Stimulated activated CD4-positive, alpha-beta T cell treated with anti-CD3 and anti-CD28 coated beads, TNF-alpha, amount 100 ng/mL, for 1 hour (primary cell): ENCODE data around the gene CANX.
"Not testable (repeated sequence)": the region's sequence is repeated elsewhere in the genome, so short reads cannot be mapped to it uniquely, and the experiment has no call there.

Experiments
- DNase-seq, 3 donors: peaks; one replicate each; pipeline ENCODE4 v3.0.0-alpha.2; 2020; ENCODE audit warnings: low read depth in 3 of 3, low spot score in 1 of 3

CANX gene

DNA sequence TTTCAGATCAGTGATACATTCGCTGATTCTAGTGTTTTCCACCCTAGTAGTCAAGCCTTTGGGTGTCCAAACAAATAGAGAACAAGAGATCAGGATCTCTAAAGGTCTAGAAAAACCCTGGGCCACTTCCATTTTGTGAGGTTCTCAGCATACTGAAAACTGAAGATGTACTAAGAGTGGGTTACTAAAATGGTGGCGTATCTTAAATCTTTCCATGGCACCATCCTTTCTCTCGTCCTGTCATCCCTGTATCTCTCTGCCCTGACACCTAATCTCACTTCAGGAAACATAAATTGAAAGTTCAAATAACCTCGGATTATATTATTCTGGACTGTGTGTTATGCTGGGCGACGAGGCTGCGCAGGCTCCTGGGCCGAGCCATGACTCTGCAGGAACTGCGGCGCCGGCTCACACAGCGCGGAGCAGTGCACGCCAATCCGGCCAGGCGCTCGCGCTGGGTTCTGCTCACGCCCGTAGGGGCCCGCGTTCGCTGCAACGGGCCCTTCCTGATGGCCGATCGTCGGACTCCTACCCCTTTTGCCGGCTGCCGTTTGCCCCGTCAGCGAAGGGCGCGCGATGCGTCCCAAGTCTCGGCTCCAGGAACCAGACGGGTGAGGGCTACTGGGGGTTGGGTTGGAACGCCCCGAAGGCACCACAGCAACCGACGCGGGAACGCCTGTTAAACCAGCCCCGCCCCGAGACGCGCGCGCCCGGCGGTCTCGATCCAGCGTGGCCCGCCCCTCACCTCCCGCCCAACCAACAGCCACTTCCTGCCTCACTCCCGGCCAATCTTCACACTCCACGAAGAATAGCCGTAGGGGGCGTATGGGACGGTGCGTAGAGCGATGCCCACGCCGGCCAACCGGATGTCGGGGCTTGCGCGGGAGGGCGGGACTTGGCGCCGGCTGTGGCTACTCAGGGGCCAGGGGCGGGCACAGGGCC lies 503 bp upstream of the CANX start:
- peak; percentile 94 to 97 (median 96) for DNase-seq

DNA sequence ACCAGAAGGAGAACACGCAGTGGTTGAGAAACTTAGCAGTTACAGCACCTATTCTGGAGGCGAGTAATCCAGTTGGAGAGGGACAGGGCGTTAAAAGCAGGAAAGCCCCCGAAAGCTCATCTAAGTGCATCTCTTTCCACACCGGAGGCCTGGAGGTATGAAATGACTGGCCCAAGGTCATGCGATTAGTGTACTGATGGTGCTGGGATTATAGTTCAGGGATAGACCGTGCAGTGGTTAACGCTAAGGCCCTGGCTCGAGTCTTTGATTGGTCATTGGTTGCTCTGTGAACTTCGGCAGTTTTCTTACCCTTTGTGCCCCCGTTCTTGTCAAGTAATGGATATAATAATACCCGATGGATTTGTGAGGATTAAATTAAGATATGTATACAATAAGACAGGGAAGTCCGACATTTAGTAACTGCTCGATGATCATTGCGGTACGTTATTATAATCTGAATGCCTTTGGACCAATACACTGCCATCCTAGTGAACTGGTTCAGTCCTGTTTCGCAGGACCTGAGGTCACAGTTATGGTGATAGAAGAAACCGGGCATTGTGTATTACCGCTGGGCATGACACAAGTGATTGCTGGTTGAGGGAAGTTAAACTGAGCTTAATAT lies 960 bp downstream of the CANX start:
- DNase-seq = no peak

DNA sequence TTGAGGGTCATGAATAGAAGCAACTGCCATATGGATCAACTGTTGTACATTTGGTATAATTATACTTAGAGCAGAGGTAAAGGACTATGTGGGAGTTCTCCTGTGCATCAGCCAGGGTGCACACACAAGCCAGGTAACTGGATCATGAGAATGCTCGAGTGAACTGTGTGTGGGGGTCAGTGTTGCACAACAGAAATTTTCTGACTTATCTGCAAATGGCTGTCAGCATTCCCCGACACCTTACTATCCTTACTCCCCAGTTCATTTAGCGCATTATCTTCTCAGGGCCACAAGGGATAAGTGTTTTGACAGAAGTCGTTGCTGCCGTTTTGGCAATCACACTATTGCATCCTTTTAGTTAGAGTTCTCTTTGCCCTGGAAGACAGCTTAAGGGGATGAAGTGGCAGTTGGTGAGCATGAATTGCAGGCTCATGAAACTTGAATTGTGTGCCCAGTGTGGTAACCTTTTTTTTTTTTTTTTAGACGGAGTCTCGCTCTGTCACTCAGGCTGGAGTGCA lies 1.7 kb downstream of the CANX start:
- no peak for DNase-seq

GRCh38 chr5:179716286-179716685 lies 17.5 kb downstream of the CANX start:
- no peak for DNase-seq

DNA sequence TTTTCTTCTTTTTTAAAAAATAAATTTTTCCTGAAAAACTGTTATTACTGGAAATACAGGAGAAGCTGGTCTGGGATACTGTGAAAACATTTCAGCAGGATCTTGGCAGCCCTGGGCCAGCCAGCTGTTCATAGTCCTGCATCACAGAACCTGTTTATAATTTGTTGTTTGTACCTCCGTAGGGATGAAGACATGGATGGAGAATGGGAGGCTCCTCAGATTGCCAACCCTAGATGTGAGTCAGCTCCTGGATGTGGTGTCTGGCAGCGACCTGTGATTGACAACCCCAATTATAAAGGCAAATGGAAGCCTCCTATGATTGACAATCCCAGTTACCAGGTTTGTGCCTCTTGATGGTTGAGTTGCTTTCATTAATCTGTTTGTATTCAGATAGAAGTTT lies 21.5 kb downstream of the CANX start:
- DNase-seq = no peak

DNA sequence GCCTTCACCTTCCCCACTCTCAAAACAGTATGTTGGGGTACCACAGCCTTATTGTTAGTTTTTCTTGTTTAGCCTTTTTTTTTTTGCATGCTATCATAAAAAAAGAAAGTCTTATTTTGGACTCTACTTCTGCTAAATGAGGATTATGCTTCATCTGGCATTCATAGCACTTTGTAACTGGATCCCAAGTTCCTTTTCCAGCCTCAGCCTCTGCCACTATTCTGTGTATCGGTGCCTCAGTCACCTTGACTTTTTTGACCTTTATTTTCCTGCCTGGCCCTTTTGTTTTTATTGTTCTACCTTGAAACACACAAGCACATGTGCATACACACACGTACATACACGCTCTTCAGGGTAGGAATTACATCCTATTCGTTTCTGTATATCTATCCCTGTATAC lies 25.4 kb downstream of the CANX start:
- DNase-seq = no peak

- no peak for DNase-seq
Observed at GRCh38 chr5:179727106-179727505, 28.3 kb downstream of the CANX start.

DNA sequence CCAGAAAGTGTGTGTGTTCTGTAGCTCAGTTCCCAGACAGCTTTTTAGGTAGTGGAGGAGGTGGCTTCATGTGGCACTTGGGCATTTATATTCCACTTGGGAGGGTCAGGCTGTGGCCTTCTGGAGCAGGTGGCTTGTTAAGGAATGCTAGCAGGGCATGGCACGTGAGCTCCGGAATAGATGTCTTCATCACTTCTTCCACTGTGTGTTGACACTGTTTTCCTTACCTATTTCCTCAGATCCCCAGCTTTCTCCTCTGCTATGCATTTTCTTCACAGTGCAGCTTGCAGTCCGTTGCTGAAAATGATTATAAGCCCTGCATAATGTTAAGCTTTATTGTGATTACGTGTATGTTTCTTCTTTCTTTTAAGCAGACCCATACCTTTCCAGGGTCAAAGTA lies 30.5 kb downstream of the CANX start:
- no peak for DNase-seq

DNA sequence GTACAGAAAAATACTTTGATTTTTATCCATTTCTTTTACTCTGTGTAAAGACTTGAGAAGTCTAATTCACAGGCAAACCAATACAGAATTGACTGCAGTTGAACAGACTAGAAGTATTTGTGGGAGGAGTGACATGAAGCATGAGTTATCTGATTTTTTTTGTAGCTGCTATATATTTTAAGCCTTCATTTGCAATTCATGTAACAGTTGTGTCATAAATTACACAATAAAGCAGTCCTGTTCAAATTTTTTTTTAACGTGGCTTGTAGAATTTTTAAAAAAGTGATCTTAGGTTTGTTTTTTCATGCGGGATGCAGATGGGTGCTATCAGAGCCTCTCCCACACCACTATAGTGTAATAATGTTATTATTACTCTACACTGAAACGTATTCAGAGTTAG lies 31.0 kb downstream of the CANX start:
- DNase-seq = no peak

- DNase-seq = no peak
Observed at GRCh38 chr5:179730356-179730755, 31.6 kb downstream of the CANX start.

DNA sequence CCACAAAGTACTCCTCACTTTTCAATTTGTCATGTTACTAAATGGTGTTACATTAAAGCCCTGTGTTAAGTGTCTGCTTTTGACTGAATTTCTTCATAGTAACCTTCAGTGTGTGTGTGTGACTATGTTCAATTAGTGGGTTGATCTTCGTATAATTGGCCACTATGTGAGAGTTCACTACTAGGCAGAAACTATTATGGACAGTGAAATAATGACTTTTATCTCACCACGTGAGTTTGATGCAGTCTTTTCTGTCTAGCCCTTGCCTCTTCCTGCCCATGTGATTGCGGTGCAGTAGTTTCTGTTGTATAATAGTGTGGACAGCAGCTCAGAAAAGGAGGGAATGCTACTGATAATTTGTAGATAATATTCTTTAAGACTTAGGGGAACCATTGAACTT lies 32.1 kb downstream of the CANX start:
- DNase-seq = no peak

GRCh38 chr5:179731791-179732411 lies 33.1 kb downstream of the CANX start:
- DNase-seq = peak in 1 of 3 donors; percentile 5

DNA sequence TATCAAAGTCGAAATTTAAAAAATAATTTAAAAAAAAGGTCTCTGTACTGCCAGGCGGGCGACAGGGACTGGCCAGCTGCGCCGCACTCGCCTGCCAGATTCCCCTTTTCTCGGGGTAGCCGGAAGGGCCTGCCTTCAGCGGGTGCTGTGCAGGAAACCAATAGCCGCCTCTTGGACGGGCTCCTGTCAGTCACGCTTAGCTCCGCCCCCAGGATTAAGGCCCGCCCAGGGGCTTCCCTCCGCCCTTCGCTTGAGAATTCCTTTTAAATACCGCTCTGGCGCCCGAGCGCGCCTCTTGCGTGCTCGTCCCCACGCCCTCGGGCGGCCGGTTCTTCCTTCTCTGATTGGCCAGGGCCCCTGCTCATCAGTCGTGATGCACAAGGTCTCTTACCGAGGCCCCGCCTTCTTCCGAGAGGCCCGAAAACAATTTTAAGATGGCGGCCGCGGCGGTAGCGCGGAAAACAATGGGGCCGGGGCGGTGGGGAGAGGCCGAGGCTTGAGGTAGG lies 33.7 kb downstream of the CANX start, which contains the start of gene MAML1:
TSS of gene MAML1 (plus strand) at position 411 of the 506 bp plus-strand sequence. CDS start 291 bp downstream, outside the sequence.
- peak; percentile 96 to 98 (median 98) for DNase-seq

DNA sequence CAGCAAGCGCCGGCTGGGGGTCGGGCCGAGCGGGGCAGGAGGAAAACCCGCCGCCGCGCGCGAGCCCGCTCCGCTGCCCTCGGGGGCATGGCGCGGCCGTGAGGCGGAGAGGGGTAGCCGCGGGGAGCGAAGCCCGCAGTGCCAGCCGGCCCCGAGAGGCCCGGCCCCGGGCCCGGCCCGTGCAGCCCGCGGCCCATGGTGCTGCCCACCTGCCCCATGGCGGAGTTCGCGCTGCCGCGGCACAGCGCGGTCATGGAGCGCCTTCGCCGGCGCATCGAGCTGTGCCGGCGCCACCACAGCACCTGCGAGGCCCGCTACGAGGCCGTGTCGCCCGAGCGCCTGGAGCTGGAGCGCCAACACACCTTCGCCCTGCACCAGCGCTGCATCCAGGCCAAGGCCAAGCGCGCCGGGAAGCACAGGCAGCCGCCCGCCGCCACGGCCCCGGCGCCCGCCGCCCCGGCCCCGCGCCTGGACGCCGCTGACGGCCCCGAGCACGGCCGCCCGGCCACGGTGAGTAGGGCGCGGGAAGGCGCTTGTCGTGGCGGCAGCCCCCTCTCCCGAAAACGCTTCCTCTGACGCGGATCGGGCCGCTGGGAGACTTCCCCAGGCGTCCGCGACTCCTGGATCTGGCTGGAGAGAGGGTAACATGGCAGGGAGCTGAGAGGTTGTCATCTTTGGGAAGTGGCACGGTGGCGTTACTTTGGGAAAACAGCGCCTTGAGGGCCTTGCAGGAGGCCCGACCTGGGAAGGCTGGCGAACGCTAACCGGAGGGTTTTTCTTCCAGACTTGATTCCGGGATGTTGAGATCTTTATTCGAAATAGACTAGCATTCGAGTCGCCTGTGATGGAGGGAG lies 34.4 kb downstream of the CANX start:
- DNase-seq = peak in 2 of 3 donors; percentile 3 to 17

GRCh38 chr5:179733772-179734126 lies 35.0 kb downstream of the CANX start:
- no peak for DNase-seq

GRCh38 chr5:179734536-179735164 lies 35.9 kb downstream of the CANX start:
- no peak for DNase-seq

DNA sequence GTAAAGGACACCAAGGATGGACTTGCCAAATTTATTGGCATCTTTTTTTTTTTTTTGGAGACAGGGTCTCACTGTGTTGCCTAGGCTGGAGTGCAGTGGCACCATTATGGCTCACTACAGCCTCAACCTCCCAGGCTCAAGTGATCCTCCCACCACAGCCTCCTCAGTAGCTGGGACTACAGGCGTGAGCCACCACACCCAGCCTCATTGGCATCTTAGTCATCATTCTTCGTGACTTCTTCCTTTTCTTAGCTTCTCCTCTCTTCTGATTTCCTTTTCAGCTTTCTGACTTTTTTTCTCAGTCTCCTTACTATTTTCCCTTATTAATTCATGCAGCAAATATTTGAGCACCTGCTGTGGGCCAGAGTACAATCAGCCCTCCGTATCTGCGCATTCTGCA lies 40.0 kb downstream of the CANX start:
- no peak for DNase-seq

- DNase-seq = not testable (repeated sequence)
Observed at GRCh38 chr5:179744106-179744505, 45.3 kb downstream of the CANX start.

DNA sequence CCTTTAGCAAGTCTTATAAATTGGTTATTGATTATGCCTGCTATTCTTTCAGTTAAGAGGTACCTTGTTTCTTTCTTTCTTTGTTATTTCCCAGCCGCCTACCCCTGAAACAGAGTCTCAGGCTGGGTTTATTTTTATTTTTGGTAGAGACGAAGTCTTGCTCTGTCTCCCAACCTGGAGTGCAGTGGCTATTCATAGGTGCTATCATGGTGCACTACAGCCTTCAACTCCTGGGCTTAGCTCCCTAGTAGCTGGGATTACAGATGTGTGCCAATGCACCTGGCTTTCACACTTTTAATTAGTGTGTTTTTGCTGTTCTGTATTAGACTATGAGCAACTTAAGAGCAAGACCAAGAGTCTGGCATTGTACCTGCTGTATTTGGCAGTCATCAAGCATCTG lies 48.1 kb downstream of the CANX start:
- no peak for DNase-seq

DNA sequence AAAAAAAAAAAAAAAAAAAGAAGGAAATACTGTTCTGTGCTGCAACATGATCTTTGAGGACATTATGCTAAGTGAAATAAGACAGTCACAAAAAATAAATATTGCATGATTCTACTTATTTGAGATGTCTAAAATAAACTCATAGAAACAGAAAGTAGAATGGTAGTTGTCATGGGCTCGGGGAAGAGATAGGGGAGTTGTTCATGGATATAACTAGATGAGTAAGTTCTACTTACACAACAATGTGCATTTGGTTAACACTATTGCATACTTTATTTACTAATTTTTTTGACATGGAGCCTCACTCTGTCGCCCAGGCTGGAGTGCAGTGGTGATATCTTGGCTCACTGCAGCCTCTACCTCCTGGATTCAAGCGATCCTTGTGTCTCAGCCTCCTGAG lies 49.0 kb downstream of the CANX start:
- DNase-seq = no peak
